ENCODE results near the gene C1orf56. TPM values are rescaled to one million over a fixed set of nuclear protein-coding genes. Genes with fewer than 3 reads are reported as not detected.

The C1orf56 gene, protein sequence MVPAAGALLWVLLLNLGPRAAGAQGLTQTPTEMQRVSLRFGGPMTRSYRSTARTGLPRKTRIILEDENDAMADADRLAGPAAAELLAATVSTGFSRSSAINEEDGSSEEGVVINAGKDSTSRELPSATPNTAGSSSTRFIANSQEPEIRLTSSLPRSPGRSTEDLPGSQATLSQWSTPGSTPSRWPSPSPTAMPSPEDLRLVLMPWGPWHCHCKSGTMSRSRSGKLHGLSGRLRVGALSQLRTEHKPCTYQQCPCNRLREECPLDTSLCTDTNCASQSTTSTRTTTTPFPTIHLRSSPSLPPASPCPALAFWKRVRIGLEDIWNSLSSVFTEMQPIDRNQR
- 5.8 to 8.9 TPM (median 7.1 TPM) in 5 replicates for total RNA-seq (2022; extraction: Qiagen RNA extraction)

GRCh38 chr1:151047591-151047924, at the start of gene C1orf56:
TSS of gene C1orf56 (plus strand) at chr1:151047751. CDS start at chr1:151047848, 97 bp downstream.

DNA sequence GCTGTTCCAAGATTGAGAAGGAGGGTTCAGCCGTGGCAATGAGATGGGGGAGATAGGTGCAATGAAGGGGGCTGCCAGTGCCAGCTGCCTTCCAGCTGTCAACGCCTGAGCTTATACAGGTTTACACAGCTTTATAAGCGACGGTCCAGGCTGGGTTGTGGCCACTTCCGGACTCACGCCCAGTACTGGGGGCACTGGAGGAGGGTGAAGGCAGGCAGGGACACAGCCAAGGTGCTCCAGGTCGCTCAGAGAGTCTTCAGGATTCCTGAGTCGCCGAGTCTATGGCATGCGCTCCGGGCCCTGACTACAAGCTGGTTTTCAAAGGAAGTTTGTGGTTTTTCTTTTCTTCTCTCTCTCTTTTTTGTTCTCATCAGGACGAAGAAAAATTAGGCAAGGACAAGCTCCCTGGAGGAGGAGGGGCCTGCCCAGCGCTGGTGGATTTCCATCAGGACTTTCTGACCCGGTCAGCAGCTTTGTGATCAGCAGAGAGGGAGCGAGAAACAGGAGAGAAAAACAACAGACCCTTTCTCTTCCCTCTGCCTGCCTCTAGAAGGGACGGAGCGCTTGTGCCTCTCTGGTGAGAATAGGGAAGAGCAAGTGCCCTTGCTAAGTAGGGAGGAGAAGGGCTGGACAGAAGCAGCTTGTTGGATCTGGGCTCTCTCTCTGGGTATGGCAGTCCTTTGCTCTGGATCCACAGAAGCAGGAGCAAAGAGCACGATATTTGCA, 41.1 kb upstream of the C1orf56 start, which contains the start of gene MINDY1:
MINDY1 (minus strand) TSS at position 576 of the 726 bp plus-strand sequence. CDS start 4,285 bp downstream, outside the sequence.

DNA sequence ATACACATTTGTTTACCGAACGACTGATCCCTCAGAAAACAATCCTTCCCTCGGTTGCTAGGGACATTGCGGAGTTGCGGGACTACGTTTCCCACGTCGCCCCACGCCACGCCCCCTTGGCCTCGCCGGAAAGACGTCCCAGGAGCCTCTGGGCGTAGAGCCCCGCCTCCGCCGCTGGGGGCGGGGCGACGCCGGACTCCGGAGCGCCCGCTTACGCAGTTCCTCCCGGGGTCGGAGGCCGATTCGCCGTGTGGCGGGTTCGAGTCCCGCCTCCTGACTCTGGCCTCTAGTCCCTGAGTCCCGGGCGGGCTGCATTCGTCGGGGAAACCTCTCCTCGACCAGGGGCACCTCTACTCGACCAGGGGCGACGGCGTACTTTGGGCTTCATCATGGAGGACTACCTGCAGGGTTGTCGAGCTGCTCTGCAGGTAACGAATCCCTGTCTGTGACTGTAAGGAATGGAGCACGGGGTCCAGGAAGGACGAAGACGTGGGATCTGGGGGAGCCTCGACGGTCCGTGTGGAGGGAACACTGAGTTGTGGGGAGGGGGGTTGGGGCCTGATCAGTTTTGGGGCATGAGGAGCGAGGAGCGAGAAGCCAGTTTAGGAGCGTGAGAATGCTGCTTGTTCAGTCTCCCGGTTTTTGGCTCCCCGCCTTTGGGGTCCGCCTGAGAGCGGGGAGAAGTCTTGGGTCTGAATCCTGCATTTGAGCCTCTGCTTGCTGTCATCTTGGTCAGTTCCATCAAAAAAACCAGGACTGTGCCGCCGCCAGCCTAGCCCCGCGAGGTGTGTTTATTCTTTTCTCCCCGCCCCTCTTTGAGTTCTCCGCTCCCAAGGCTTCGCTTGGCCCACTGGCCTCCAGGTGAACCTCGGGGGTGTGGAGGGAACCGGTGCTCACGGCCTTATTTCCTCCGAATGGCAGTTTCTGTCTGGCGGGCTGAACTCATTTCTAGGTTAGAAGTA, 39.0 kb upstream of the C1orf56 start, which contains the start of gene PRUNE1:
PRUNE1 (plus strand) TSS at position 206 of the 962 bp plus-strand sequence; CDS start at position 390, 184 bp downstream.

DNA sequence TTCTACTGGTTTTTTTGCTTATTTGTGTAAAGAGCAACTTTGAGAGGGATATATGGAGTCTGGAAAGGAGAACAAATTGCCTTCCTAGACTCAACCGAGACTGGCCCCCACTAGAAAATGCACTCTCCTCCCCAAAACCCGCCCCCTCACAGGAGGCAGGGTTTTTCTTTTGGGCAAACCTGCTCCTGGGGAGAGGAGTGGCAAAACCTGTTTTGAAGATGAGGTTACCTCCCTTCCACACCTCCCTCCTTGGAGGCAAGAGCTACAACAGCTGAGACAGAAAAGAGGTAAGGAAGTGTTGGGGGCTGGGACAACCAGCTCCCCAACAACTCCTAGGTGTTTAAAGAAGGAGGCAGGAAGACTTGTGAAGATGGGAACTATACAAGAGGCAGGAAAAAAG, 11.2 kb upstream of the C1orf56 start, which contains the start of gene BNIPL:
BNIPL (plus strand) TSS at position 231 of the 400 bp plus-strand sequence; CDS start at position 371, 140 bp downstream.

DNA sequence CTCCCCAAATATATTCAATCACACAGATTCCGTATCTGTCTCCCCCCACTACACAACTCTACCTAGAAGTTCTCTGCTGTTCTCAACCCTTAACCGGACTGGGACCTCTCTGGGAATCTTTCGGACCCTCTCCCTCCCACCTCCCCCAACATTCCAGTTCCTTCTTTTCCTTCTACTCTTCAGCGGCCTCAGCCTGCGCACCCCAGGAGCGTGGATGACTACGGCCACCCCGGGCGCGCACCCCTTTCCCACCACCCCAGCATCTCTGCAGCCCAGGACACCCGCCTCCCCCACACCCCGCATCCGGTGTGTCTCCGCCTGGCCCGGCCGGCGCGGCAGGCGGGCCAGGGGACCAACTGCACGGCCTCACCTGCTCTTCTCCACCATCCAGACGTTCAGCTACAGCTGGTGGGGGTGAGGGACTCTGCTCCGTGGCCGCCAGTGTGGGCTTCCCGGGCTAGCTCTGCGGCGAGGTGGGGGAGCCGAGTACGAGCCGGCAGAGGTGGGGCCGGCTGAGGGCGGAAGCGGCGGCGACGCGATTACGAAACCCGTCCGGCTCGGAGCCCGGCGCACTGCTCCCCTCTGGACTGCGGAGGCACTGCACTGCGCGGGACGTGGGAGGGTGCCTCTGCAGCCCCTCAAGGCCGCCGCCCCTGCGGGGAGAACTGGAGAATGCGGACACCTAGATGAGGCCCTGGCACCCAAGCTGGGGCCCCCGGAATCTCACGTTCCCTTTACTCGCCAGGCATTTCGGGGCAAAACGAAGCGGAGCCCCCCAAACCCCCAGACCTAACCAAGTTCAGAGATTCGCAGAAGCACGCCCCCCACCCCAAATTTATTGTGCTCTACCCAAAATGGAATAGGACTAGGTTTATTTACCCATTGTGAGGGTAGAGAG, 11.8 kb downstream of the C1orf56 start, which contains the start of gene CDC42SE1:
CDC42SE1 (minus strand) TSS at position 514 of the 898 bp plus-strand sequence. CDS start 3,892 bp downstream, outside the sequence.

GRCh38 chr1:151060007-151060656, 12.6 kb downstream of the C1orf56 start, which contains the start of gene MLLT11:
TSS of gene MLLT11 (plus strand) at chr1:151060397. CDS start at chr1:151067225, 6,828 bp downstream.

GRCh38 chr1:151070474-151071276, 23.1 kb downstream of the C1orf56 start, which contains the start of gene GABPB2:
TSS of gene GABPB2 (plus strand) at chr1:151070761. CDS start at chr1:151088190, 17,429 bp downstream.

Other genes with a start within 250 kb of the C1orf56 start
- 1.1 to 2.5 TPM (median 1.4 TPM) in 5 replicates for gene CTSK, start 239.5 kb upstream of the C1orf56 start, total RNA-seq (2022; extraction: Qiagen RNA extraction)
- 8.8 to 13.5 TPM (median 12.6 TPM) in 5 replicates for gene ARNT, start 171.2 kb upstream of the C1orf56 start, total RNA-seq (2022; extraction: Qiagen RNA extraction)
- gene CTXND2, start 160.6 kb upstream of the C1orf56 start, total RNA-seq (2022; extraction: Qiagen RNA extraction): not detected in 5 replicates
- 20.7 to 27.7 TPM (median 23.5 TPM) in 5 replicates for gene SETDB1, start 121.4 kb upstream of the C1orf56 start, total RNA-seq (2022; extraction: Qiagen RNA extraction)
- gene CERS2, start 72.9 kb upstream of the C1orf56 start, total RNA-seq (2022; extraction: Qiagen RNA extraction): 249 to 260 TPM (median 254 TPM) in 5 replicates
- gene ANXA9, start 65.5 kb upstream of the C1orf56 start, total RNA-seq (2022; extraction: Qiagen RNA extraction): 0.63 to 1.1 TPM (median 0.85 TPM) in 5 replicates
- gene MINDY1, start 40.8 kb upstream of the C1orf56 start, total RNA-seq (2022; extraction: Qiagen RNA extraction): 2.9 to 3.6 TPM (median 3.3 TPM) in 5 replicates
- gene PRUNE1, start 39.3 kb upstream of the C1orf56 start, total RNA-seq (2022; extraction: Qiagen RNA extraction): 11.9 to 16.0 TPM (median 14.8 TPM) in 5 replicates
- gene BNIPL, start 11.2 kb upstream of the C1orf56 start, total RNA-seq (2022; extraction: Qiagen RNA extraction): 0.07 to 0.12 TPM (median 0.07 TPM) in 5 replicates
- 71.6 to 85.1 TPM (median 74.0 TPM) in 5 replicates for gene CDC42SE1, start 11.9 kb downstream of the C1orf56 start, total RNA-seq (2022; extraction: Qiagen RNA extraction)
- gene MLLT11, start 12.6 kb downstream of the C1orf56 start, total RNA-seq (2022; extraction: Qiagen RNA extraction): 14.5 to 18.8 TPM (median 17.8 TPM) in 5 replicates
- gene GABPB2, start 23.0 kb downstream of the C1orf56 start, total RNA-seq (2022; extraction: Qiagen RNA extraction): 2.7 to 3.9 TPM (median 3.5 TPM) in 5 replicates
- gene SEMA6C, start 98.9 kb downstream of the C1orf56 start, total RNA-seq (2022; extraction: Qiagen RNA extraction): 1.3 to 2.5 TPM (median 1.9 TPM) in 5 replicates
- gene TNFAIP8L2, start 108.9 kb downstream of the C1orf56 start, total RNA-seq (2022; extraction: Qiagen RNA extraction): not detected in 5 replicates
- 5.3 to 7.5 TPM (median 6.6 TPM) in 5 replicates for gene LYSMD1, start 118.2 kb downstream of the C1orf56 start, total RNA-seq (2022; extraction: Qiagen RNA extraction)
- 44.0 to 49.0 TPM (median 44.9 TPM) in 5 replicates for gene SCNM1, start 118.4 kb downstream of the C1orf56 start, total RNA-seq (2022; extraction: Qiagen RNA extraction)
- gene TMOD4, start 128.2 kb downstream of the C1orf56 start, total RNA-seq (2022; extraction: Qiagen RNA extraction): 0.30 to 0.46 TPM (median 0.35 TPM) in 4 of 5 replicates, not detected in the other
- gene VPS72, start 142.4 kb downstream of the C1orf56 start, total RNA-seq (2022; extraction: Qiagen RNA extraction): 39.9 to 66.6 TPM (median 45.1 TPM) in 5 replicates
- gene PIP5K1A, start 150.8 kb downstream of the C1orf56 start, total RNA-seq (2022; extraction: Qiagen RNA extraction): 42.3 to 54.3 TPM (median 44.7 TPM) in 5 replicates
- gene PSMD4, start 207.0 kb downstream of the C1orf56 start, total RNA-seq (2022; extraction: Qiagen RNA extraction): 172 to 208 TPM (median 186 TPM) in 5 replicates
- gene ZNF687, start 234.5 kb downstream of the C1orf56 start, total RNA-seq (2022; extraction: Qiagen RNA extraction): 11.8 to 15.3 TPM (median 14.0 TPM) in 5 replicates

Measured in A549 treated with CORT108297 at 1 μM for 4 hours (cell line).